HepG2 (cell line): ENCODE measurements around the gene TEX14. TPM values are rescaled to one million over a fixed set of nuclear protein-coding genes. Genes with fewer than 3 reads are reported as not detected.
A peak's percentile ranks its signal among the peaks of the same experiment; 100 is the strongest.

Source experiments
- CREBL2 ChIP-seq: sonication (generic); formaldehyde crosslinking; IDR thresholded peaks from 2 replicates; pipeline ENCODE4 v1.8.1; 2023; ENCODE audit warnings: missing genetic modification reagents, mild to moderate bottlenecking, borderline replicate concordance
- ELF1 ChIP-seq: sonication (generic); formaldehyde crosslinking; IDR thresholded peaks from 2 replicates; pipeline ENCODE4 v1.4.0; 2020; ENCODE audit warnings: missing genetic modification reagents
- ELK4 ChIP-seq: sonication (generic); formaldehyde crosslinking; IDR thresholded peaks from 2 replicates; pipeline ENCODE4 v1.9.0; 2021; ENCODE audit warnings: missing genetic modification reagents, borderline replicate concordance
- KAT7 ChIP-seq: IDR thresholded peaks from 2 replicates; pipeline ENCODE4 v1.6.1; 2018; ENCODE audit warnings: borderline replicate concordance, missing compliant biosample characterization
- MATR3 ChIP-seq: sonication (generic); formaldehyde crosslinking; IDR thresholded peaks from 2 replicates; pipeline ENCODE4 v1.4.0; 2020; ENCODE audit warnings: missing genetic modification reagents
- NCOA5 ChIP-seq: sonication (generic); formaldehyde crosslinking; IDR thresholded peaks from 2 replicates; pipeline ENCODE4 v1.4.0; 2020; ENCODE audit warnings: missing genetic modification reagents
- POGK ChIP-seq: sonication (generic); formaldehyde crosslinking; conservative IDR thresholded peaks from 2 replicates; pipeline ENCODE4 v1.8.0; 2022; ENCODE audit warnings: mild to moderate bottlenecking, moderate library complexity, missing genetic modification reagents
- POLR2A ChIP-seq, 2 experiments: IDR thresholded peaks; 2 replicates each; pipeline ENCODE4 v1.6.1; 2011; ENCODE audit warnings: low read depth in 2 of 2, low read length in 2 of 2, mild to moderate bottlenecking in 1 of 2, moderate library complexity in 1 of 2; ENCODE audit not compliant: insufficient read depth in 1 of 2
- PPARG ChIP-seq: conservative IDR thresholded peaks from 2 replicates; pipeline ENCODE4 v1.6.1; 2016; ENCODE audit warnings: missing biosample characterization, missing genetic modification reagents
- SRSF9 ChIP-seq: fragments of 200-400 bp; formaldehyde crosslinking; IDR thresholded peaks from 2 replicates; pipeline ENCODE4 v1.6.1; 2018; ENCODE audit warnings: borderline replicate concordance, mild to moderate bottlenecking, low read depth, low read length; ENCODE audit not compliant: insufficient read depth, poor library complexity, severe bottlenecking
- TGIF2 ChIP-seq: IDR thresholded peaks from 2 replicates; pipeline ENCODE4 v1.6.1; 2016; ENCODE audit warnings: control low read depth, missing compliant biosample characterization
- ZC3H13 ChIP-seq: sonication (generic); formaldehyde crosslinking; IDR thresholded peaks from 2 replicates; pipeline ENCODE4 v1.8.1; 2023; ENCODE audit warnings: mild to moderate bottlenecking, missing genetic modification reagents, moderate library complexity
- ZFX ChIP-seq: sonication (generic); formaldehyde crosslinking; IDR thresholded peaks from 2 replicates; pipeline ENCODE4 v1.4.0; 2020; ENCODE audit warnings: mild to moderate bottlenecking, low read depth, missing genetic modification reagents, moderate library complexity
- ZMYM3 ChIP-seq: sonication (generic); formaldehyde crosslinking; IDR thresholded peaks from 2 replicates; pipeline ENCODE4 v1.5.1; 2020; ENCODE audit warnings: mild to moderate bottlenecking, missing genetic modification reagents
- ZNF138 ChIP-seq: sonication (generic); formaldehyde crosslinking; IDR thresholded peaks from 2 replicates; pipeline ENCODE4 v1.5.0; 2020; ENCODE audit warnings: mild to moderate bottlenecking, low read depth, missing genetic modification reagents
- ZNF281 ChIP-seq: sonication (generic); formaldehyde crosslinking; IDR thresholded peaks from 2 replicates; pipeline ENCODE4 v1.4.0; 2020; ENCODE audit warnings: missing genetic modification reagents, borderline replicate concordance
- ZNF512B ChIP-seq: sonication (generic); formaldehyde crosslinking; IDR thresholded peaks from 2 replicates; pipeline ENCODE4 v1.5.1; 2020; ENCODE audit warnings: missing genetic modification reagents, mild to moderate bottlenecking, borderline replicate concordance
- ZNF569 ChIP-seq: sonication (generic); formaldehyde crosslinking; IDR thresholded peaks from 2 replicates; pipeline ENCODE4 v1.5.0; 2020; ENCODE audit warnings: mild to moderate bottlenecking, missing genetic modification reagents, moderate library complexity, borderline replicate concordance
- ZNF772 ChIP-seq: sonication (generic); formaldehyde crosslinking; IDR thresholded peaks from 2 replicates; pipeline ENCODE4 v1.5.0; 2020; ENCODE audit warnings: mild to moderate bottlenecking, missing genetic modification reagents
- polyA plus RNA-seq, 8 experiments: library from polyadenylated mRNA; depleted of rRNA in 3 of 8; stranded (reverse) in 7 of 8; unstranded in 1 of 8; fragments of >200 nt; fragmentation: Illumina TruSeq in 4 of 8; extraction: Trizol in 4 of 8; gene quantifications; 2 replicates each; pipeline versions ENCODE4 v1.2.1 to v1.2.3, GENCODE V29; 2011 to 2016; ENCODE audit warnings: low read depth in 4 of 8, missing spikeins in 1 of 8, mixed read lengths in 1 of 8; ENCODE audit not compliant: insufficient read depth in 1 of 8
- total RNA-seq, 5 experiments: library from RNA; depleted of rRNA; stranded (reverse); fragments of >200 nt; fragmentation: Illumina TruSeq; extraction: Trizol; gene quantifications; 2 replicates each; pipeline ENCODE4 v1.2.3, GENCODE V29; 2016; ENCODE audit warnings: low read depth in 1 of 5

TEX14 gene
- total and polyA plus RNA-seq, 2 of the 13 experiments (the other 11 are each of a cell fraction or from before 2014, with no cell fraction given), result 0.04 to 0.07 TPM

- TF ChIP-seq ZNF512B (CRISPR knock-in tag), result no peak
- TF ChIP-seq CREBL2 (CRISPR knock-in tag), result no peak
- TF ChIP-seq POGK (CRISPR knock-in tag), result no peak
- TF ChIP-seq ZMYM3, result no peak
- no peak for TF ChIP-seq NCOA5 (CRISPR knock-in tag)
- TF ChIP-seq ZFX (CRISPR knock-in tag), result peak; percentile 69
- peak; percentile 54 to 59; a peak in 2 of 4 replicates for TF ChIP-seq POLR2A (IDR thresholded peaks at IDR 0.05; ENCODE audit: insufficient read depth in 1 of 2, low read depth in 2 of 2, low read length in 2 of 2)
- no peak for TF ChIP-seq ELF1 (CRISPR knock-in tag)
- TF ChIP-seq TGIF2 (CRISPR knock-in tag), result peak; percentile 80; the same call in 1 of the 2 replicates
- TF ChIP-seq KAT7 (CRISPR knock-in tag), result no peak
- TF ChIP-seq SRSF9, result no peak
- 0 out of 2 replicates have a peak, but pooled peaks have one; percentile 31 for TF ChIP-seq PPARG (CRISPR knock-in tag)
- peak; percentile 68; the same call in 1 of the 2 replicates for TF ChIP-seq ZNF772 (CRISPR knock-in tag)
- no peak for TF ChIP-seq MATR3 (CRISPR knock-in tag)
- TF ChIP-seq ZNF138 (CRISPR knock-in tag), result peak; percentile 44; the same call in 1 of the 2 replicates
- no peak for TF ChIP-seq ZC3H13
- TF ChIP-seq ELK4 (CRISPR knock-in tag), result no peak
- TF ChIP-seq ZNF281 (CRISPR knock-in tag), result peak; percentile 45; the same call in 1 of the 2 replicates
- no peak for TF ChIP-seq ZNF569 (CRISPR knock-in tag)
Measured at GRCh38 chr17:58513965-58514769, 177.7 kb downstream of the TEX14 start, which contains the start of gene MTMR4 (continued).
